Measurements from ENCODE around the gene FUS. TPM values are rescaled to one million over a fixed set of nuclear protein-coding genes. Genes with fewer than 3 reads are reported as not detected.
"Not testable (repeated sequence)": the region's sequence is repeated elsewhere in the genome, so short reads cannot be mapped to it uniquely, and the experiment has no call there.

The FUS gene
- total RNA-seq, 6 donors from 2014 or later, result 65.7 to 258 (median 145) TPM

- Histone ChIP-seq H3K27ac (no peak overlapping the region), H3K27me3 (no peaks in the 10 kb centered on the region), H3K36me3 (no peaks in the 10 kb centered on the region), H3K4me1 (peaks cover 0 to 5% (median 1%) of the 10 kb centered on the region in 4 donors), H3K9me3 (no peaks in the 10 kb centered on the region), H3K4me3 (no peak overlapping the region)
- ATAC-seq (ENCODE audit: low FRiP score in 2 of 2), result peak; percentile 55 to 73
- peak in 1 of 2 donors; percentile 62 for DNase-seq
- TF ChIP-seq POLR2A (IDR thresholded peaks at IDR 0.05), result no peak
- TF ChIP-seq EP300 (IDR thresholded peaks at IDR 0.05), result no peak
- TF ChIP-seq CTCF (IDR thresholded peaks at IDR 0.05), result no peak
- no peak for TF ChIP-seq POLR2AphosphoS5 (IDR thresholded peaks at IDR 0.05)
- 28 to 31% methylated on average over 8 of the region's 8 CpGs for WGBS, 2 donors
These were observed 22.8 kb upstream of the FUS start for GRCh38 chr16:31157136-31157535.

- H3K9me3 ChIP-seq, result no peaks in the 10 kb centered on the region
- H3K4me3 ChIP-seq, result no peak overlapping the region
- H3K27ac ChIP-seq, result no peak overlapping the region
- ATAC-seq (ENCODE audit: low FRiP score in 2 of 2) (no peak), DNase-seq (no peak)
- WGBS, 2 donors, result 83 to 86% methylated on average over 8 of the region's 8 CpGs
- no peaks in the 10 kb centered on the region for H3K27me3 ChIP-seq
- H3K36me3 ChIP-seq, result no peaks in the 10 kb centered on the region
- TF ChIP-seq CTCF (IDR thresholded peaks at IDR 0.05), result no peak
- TF ChIP-seq POLR2AphosphoS5 (IDR thresholded peaks at IDR 0.05), result no peak
- TF ChIP-seq POLR2A (IDR thresholded peaks at IDR 0.05), result no peak
- no peak for TF ChIP-seq EP300 (IDR thresholded peaks at IDR 0.05)
- H3K4me1 ChIP-seq, result peaks cover 0 to 5% (median 0%) of the 10 kb centered on the region in 4 donors
These were observed 12.6 kb upstream of the FUS start for GRCh38 chr16:31167315-31167714.

GRCh38 chr16:31168848-31169247 lies 11.1 kb upstream of the FUS start:
- no peak for TF ChIP-seq CTCF (IDR thresholded peaks at IDR 0.05)
- TF ChIP-seq POLR2A (IDR thresholded peaks at IDR 0.05), result no peak
- no peak for TF ChIP-seq EP300 (IDR thresholded peaks at IDR 0.05)
- TF ChIP-seq POLR2AphosphoS5 (IDR thresholded peaks at IDR 0.05), result no peak
- Histone ChIP-seq H3K9me3 (no peaks in the 10 kb centered on the region), H3K4me3 (no peak overlapping the region), H3K4me1 (peaks cover 0 to 5% (median 0%) of the 10 kb centered on the region in 4 donors), H3K27me3 (no peaks in the 10 kb centered on the region), H3K27ac (no peak overlapping the region), H3K36me3 (no peaks in the 10 kb centered on the region)
- 62 to 74% methylated on average over 2 of the region's 2 CpGs for WGBS, 2 donors
- ATAC-seq (ENCODE audit: low FRiP score in 2 of 2) (no peak), DNase-seq (no peak)

- ATAC-seq (ENCODE audit: low FRiP score in 2 of 2); H3K9me3 ChIP-seq; H3K27ac ChIP-seq; H3K27me3 ChIP-seq; DNase-seq; H3K4me3 ChIP-seq; H3K36me3 ChIP-seq; H3K4me1 ChIP-seq: not testable (repeated sequence)
- 20% methylated on average over 1 of the region's 2 CpGs; no CpG with 5 or more reads in 1 of the 2 donors for WGBS, 2 donors
These were observed 9.9 kb upstream of the FUS start for GRCh38 chr16:31170048-31170447.

GRCh38 chr16:31177136-31177535 lies 2.8 kb upstream of the FUS start:
- Histone ChIP-seq H3K27me3 (no peaks in the 10 kb centered on the region), H3K9me3 (no peaks in the 10 kb centered on the region), H3K36me3 (peaks cover 0 to 1% (median 0%) of the 10 kb centered on the region in 4 donors), H3K4me3 (no peak overlapping the region), H3K4me1 (peaks cover 17 to 34% (median 24%) of the 10 kb centered on the region in 4 donors), H3K27ac (peak overlapping the region in 1 of 4 donors; percentile 26)
- ATAC-seq (ENCODE audit: low FRiP score in 2 of 2) (peak in 1 of 2 donors; percentile 70), DNase-seq (peak in 1 of 2 donors; percentile 72)
- WGBS, 2 donors, result 36 to 40% methylated on average over 3 of the region's 3 CpGs
- TF ChIP-seq POLR2AphosphoS5 (IDR thresholded peaks at IDR 0.05), result peak; percentile 30 to 47
- no peak for TF ChIP-seq CTCF (IDR thresholded peaks at IDR 0.05)
- TF ChIP-seq POLR2A (IDR thresholded peaks at IDR 0.05), result no peak

Measured in upper lobe of left lung (tissue), 6 donors.